Type B pancreatic cell (in vitro differentiated cells): Measurements from ENCODE around the gene TBX18. TPM values are rescaled to one million over a fixed set of nuclear protein-coding genes. Genes with fewer than 3 reads are reported as not detected.

Source experiments
- DNase-seq: peaks from one replicate; pipeline ENCODE4 v3.0.0; 2021; ENCODE audit warnings: mixed read lengths; ENCODE audit not compliant: unreplicated experiment; ENCODE audit errors: extremely low spot score
- H3K27ac Mint-ChIP-seq: 2 replicates; pipeline ENCODE4 v1.8.0; 2021; ENCODE audit warnings: mild to moderate bottlenecking, mixed read lengths
- H3K27me3 Mint-ChIP-seq: 2 replicates; pipeline ENCODE4 v1.8.0; 2021; ENCODE audit warnings: mixed read lengths
- H3K36me3 Mint-ChIP-seq: 2 replicates; pipeline ENCODE4 v1.8.0; 2021; ENCODE audit warnings: mixed read lengths
- H3K4me1 Mint-ChIP-seq: one replicate; pipeline ENCODE4 v1.8.0; 2021; ENCODE audit warnings: mixed read lengths; ENCODE audit not compliant: unreplicated experiment
- H3K4me3 Mint-ChIP-seq: 2 replicates; pipeline ENCODE4 v1.8.0; 2021; ENCODE audit warnings: mild to moderate bottlenecking, mixed read lengths
- H3K9me3 Mint-ChIP-seq: 2 replicates; pipeline ENCODE4 v1.8.0; 2021; ENCODE audit warnings: mixed read lengths
- total RNA-seq: library from RNA; stranded (reverse); gene quantifications from 2 replicates; pipeline ENCODE4 v1.2.1, GENCODE V29; 2021; ENCODE audit warnings: low replicate concordance
- TF ChIP-seq, protein P1 (sequence below): fragments of 200-600 bp; sonication (generic); conservative IDR thresholded peaks from 2 replicates; pipeline ENCODE4 v1.5.0; 2021; ENCODE audit warnings: antibody characterized with exemption, mild to moderate bottlenecking

The TBX18 gene
- total RNA-seq, 1 donor from 2014 or later, result 8.2 TPM

DNA sequence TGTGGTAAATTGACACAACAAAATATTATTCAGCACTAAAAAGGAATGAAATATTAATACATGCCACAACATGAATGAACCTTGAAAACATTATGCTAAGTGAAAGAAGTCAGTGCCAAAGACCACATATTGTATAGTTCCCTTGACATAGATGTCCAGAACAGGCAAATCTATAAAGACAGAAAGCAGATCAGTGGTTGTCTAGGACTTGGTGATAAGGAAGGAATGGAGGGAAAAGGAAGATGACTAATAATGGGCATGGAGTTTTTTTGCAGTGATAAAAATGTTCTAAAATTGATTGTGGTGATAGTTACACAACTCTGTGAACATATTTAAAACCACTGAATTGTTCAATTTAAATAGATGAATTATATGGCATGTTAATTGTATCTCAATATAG is 32.5 kb downstream of the TBX18 start:
- TF ChIP-seq, protein P1, sequence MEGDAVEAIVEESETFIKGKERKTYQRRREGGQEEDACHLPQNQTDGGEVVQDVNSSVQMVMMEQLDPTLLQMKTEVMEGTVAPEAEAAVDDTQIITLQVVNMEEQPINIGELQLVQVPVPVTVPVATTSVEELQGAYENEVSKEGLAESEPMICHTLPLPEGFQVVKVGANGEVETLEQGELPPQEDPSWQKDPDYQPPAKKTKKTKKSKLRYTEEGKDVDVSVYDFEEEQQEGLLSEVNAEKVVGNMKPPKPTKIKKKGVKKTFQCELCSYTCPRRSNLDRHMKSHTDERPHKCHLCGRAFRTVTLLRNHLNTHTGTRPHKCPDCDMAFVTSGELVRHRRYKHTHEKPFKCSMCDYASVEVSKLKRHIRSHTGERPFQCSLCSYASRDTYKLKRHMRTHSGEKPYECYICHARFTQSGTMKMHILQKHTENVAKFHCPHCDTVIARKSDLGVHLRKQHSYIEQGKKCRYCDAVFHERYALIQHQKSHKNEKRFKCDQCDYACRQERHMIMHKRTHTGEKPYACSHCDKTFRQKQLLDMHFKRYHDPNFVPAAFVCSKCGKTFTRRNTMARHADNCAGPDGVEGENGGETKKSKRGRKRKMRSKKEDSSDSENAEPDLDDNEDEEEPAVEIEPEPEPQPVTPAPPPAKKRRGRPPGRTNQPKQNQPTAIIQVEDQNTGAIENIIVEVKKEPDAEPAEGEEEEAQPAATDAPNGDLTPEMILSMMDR, result no peak
- no peaks in the 10 kb centered on the region for H3K36me3 Mint-ChIP-seq
- no peak for DNase-seq
- peaks cover under 1% of the 10 kb centered on the region for H3K27me3 Mint-ChIP-seq
- H3K4me3 Mint-ChIP-seq, result no peak overlapping the region
- no peaks in the 10 kb centered on the region for H3K9me3 Mint-ChIP-seq
- no peak overlapping the region for H3K27ac Mint-ChIP-seq
- no peaks in the 10 kb centered on the region for H3K4me1 Mint-ChIP-seq

GRCh38 chr6:84731401-84731800 is 33.0 kb downstream of the TBX18 start:
- no peak for DNase-seq
- TF ChIP-seq, protein P1, result no peak
- no peak overlapping the region for H3K4me3 Mint-ChIP-seq
- H3K27ac Mint-ChIP-seq, result no peak overlapping the region
- H3K9me3 Mint-ChIP-seq, result no peaks in the 10 kb centered on the region
- H3K36me3 Mint-ChIP-seq, result no peaks in the 10 kb centered on the region
- H3K27me3 Mint-ChIP-seq, result peaks cover 6% of the 10 kb centered on the region
- no peaks in the 10 kb centered on the region for H3K4me1 Mint-ChIP-seq

GRCh38 chr6:84728602-84729001 is 35.8 kb downstream of the TBX18 start:
- Mint-ChIP-seq H3K27me3 (peaks cover 14% of the 10 kb centered on the region), H3K4me3 (no peak overlapping the region), H3K36me3 (no peaks in the 10 kb centered on the region), H3K4me1 (no peaks in the 10 kb centered on the region), H3K9me3 (no peaks in the 10 kb centered on the region), H3K27ac (no peak overlapping the region)
- DNase-seq, result no peak
- TF ChIP-seq, protein P1, result peak; percentile 66

DNA sequence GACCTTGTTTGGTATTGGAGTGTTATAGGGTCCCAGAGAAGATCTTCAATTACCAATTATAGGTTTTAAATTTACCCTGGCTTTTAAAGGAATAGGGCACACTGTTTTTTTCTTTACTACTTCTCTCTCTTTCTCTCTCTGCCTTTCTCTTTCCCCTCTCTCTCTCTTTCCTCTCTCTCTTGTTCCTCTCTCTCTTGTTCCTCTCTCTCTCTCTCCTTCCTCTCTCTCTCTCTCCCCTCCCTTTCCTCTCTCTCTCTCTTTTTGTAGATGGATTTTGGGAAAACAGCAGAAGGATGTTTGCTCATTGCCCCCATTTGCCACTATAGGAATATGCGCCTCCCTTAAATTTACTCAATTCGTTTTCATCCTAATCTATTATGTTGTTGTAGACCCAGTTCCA is 45.2 kb downstream of the TBX18 start:
- H3K4me3 Mint-ChIP-seq, result no peak overlapping the region
- H3K36me3 Mint-ChIP-seq, result no peaks in the 10 kb centered on the region
- H3K27ac Mint-ChIP-seq, result no peak overlapping the region
- TF ChIP-seq, protein P1, result no peak
- peaks cover 7% of the 10 kb centered on the region for H3K27me3 Mint-ChIP-seq
- DNase-seq, result no peak
- H3K9me3 Mint-ChIP-seq, result no peaks in the 10 kb centered on the region
- no peaks in the 10 kb centered on the region for H3K4me1 Mint-ChIP-seq

DNA sequence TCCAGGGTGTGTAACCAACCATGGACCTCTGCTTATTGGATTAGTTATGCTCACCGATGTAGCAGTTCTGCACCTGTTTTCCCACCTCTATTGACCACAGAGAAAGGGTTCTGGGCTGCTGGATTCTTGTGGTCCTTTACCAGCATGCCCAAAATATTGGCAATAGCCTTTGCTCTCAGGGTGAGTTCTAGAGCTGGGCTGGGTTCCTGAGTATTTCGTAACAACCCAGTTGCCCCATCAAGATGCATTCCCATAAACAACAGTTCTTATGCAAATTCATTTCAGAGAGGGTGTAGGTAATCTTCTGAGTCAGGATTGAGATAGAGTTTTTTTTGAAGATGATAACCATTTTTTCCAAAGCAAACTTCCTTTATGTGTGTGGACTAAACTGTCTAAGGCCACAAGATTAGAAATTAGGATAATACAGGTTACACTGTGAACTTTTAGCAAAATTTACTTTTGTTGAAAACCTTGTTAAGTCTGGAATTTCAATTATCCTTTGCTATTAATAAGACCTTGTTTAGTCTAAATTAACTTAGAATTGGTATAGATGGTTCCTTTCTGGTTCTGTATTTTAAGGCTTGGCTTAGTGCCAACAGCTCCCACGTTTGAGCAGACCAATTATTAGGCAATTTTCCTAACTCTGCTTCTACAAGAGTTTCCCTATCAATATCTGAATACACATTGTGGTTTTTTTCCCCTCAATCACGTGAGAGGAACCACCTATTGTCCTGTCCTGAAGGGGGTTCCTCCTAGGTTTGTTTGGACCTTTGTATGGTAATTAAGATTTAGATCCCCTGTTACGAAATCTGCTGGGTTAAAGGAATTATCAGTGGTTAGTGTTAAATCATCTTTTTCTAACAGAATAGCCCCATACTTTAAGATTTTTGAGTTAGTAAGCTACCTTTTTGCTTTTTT is 46.1 kb downstream of the TBX18 start:
- Mint-ChIP-seq H3K27me3 (peaks cover 7% of the 10 kb centered on the region), H3K4me1 (no peaks in the 10 kb centered on the region), H3K4me3 (no peak overlapping the region), H3K9me3 (no peaks in the 10 kb centered on the region), H3K27ac (no peak overlapping the region), H3K36me3 (no peaks in the 10 kb centered on the region)
- DNase-seq, result no peak
- TF ChIP-seq, protein P1, result no peak
